A673 (cell line): Measurements from ENCODE around the gene DNASE2B. TPM values are rescaled to one million over a fixed set of nuclear protein-coding genes. Genes with fewer than 3 reads are reported as not detected.

Experiments
- BruUV-seq: library from RNA; stranded (reverse); fragments of 400-500 nt; replicated peaks from 2 replicates; lab custom pipeline; 2021; lab: Mats Ljungman, UMichigan
- CTCF ChIA-PET: fragments of 300-600 bp; sonication (Branson Sonifier 250); formaldehyde crosslinking; loops from one replicate; lab custom pipeline; 2022; ENCODE audit warnings: antibody characterized with exemption; lab: Charles Lee
- POLR2A ChIA-PET: fragments of 300-600 bp; sonication (Branson Sonifier 250); formaldehyde crosslinking; loops from one replicate; lab custom pipeline; 2022; ENCODE audit warnings: antibody characterized with exemption; ENCODE audit not compliant: low non-redundant PET; lab: Charles Lee
- DNase-seq: peaks from one replicate; pipeline ENCODE4 v3.0.0-alpha.2; 2015; ENCODE audit warnings: low spot score
- H3K27ac ChIP-seq: fragments of 200-600 bp; sonication (generic); 2 replicates; pipeline ENCODE4 v1.5.1; 2016; ENCODE audit warnings: mixed run types, low read depth, mild to moderate bottlenecking, mixed read lengths, antibody characterized with exemption, low read length; ENCODE audit not compliant: poor library complexity, severe bottlenecking
- H3K27me3 ChIP-seq: fragments of 200-600 bp; sonication (generic); replicated peaks from 2 replicates; pipeline ENCODE4 v1.6.1; 2017; ENCODE audit warnings: mixed run types, low read depth, mild to moderate bottlenecking, mixed read lengths, antibody characterized with exemption, low read length; ENCODE audit not compliant: insufficient read depth, poor library complexity
- H3K36me3 ChIP-seq: fragments of 200-600 bp; sonication (generic); 2 replicates; pipeline ENCODE4 v1.6.1; 2016; ENCODE audit warnings: mixed run types, mild to moderate bottlenecking, mixed read lengths, antibody characterized with exemption, low read length; ENCODE audit not compliant: insufficient read depth, poor library complexity, severe bottlenecking
- H3K4me1 ChIP-seq: fragments of 200-600 bp; sonication (generic); 2 replicates; pipeline ENCODE4 v1.6.1; 2017; ENCODE audit warnings: mixed run types, mild to moderate bottlenecking, mixed read lengths, antibody characterized with exemption, low read length; ENCODE audit not compliant: insufficient read depth, poor library complexity, severe bottlenecking
- H3K4me3 ChIP-seq: fragments of 200-600 bp; sonication (generic); 2 replicates; pipeline ENCODE4 v1.5.1; 2016; ENCODE audit warnings: low read depth, mixed run types, mild to moderate bottlenecking, mixed read lengths, low read length; ENCODE audit not compliant: poor library complexity, severe bottlenecking
- H3K9me3 ChIP-seq: fragments of 200-600 bp; sonication (generic); 2 replicates; pipeline ENCODE4 v1.6.1; 2016; ENCODE audit warnings: mixed run types, low read depth, mild to moderate bottlenecking, mixed read lengths, antibody characterized with exemption, low read length; ENCODE audit not compliant: poor library complexity, severe bottlenecking
- CTCF ChIP-seq: fragments of 300-800, 200-600 bp; sonication (generic); conservative IDR thresholded peaks from 2 replicates; pipeline ENCODE4 v1.5.1; 2017; ENCODE audit warnings: low read depth, mild to moderate bottlenecking, antibody characterized with exemption, low read length, moderate library complexity, mixed read lengths
- EZH2 ChIP-seq: fragments of 200-600 bp; sonication (generic); IDR thresholded peaks from 2 replicates; pipeline ENCODE4 v1.6.1; 2017; ENCODE audit warnings: borderline replicate concordance, low read depth, mild to moderate bottlenecking, mixed read lengths, antibody characterized with exemption, low read length; ENCODE audit not compliant: poor library complexity, severe bottlenecking
- intact Hi-C: fragments of 100-400 bp; cut with micrococcal nuclease; formaldehyde crosslinking; loops from one replicate; pipeline ENCODE4 v1.10.0; 2022; ENCODE audit not compliant: unreplicated experiment
- total RNA-seq: library from RNA; stranded (reverse); gene quantifications from 2 replicates; pipeline ENCODE4 v1.2.3, GENCODE V29; 2021

The DNASE2B gene
- total RNA-seq, 1 experiment from 2014 or later: not detected

GRCh38 chr1:84363622-84364021, 34.7 kb upstream of the DNASE2B start:
- ChIA-PET POLR2A (no interaction called here), CTCF (no interaction called here)
- Histone ChIP-seq H3K36me3 (no peaks in the 10 kb centered on the region), H3K9me3 (no peaks in the 10 kb centered on the region), H3K27me3 (no peaks in the 10 kb centered on the region), H3K4me3 (no peak overlapping the region), H3K4me1 (peaks cover 6% of the 10 kb centered on the region), H3K27ac (no peak overlapping the region)
- DNase-seq: no peak
- intact Hi-C loops: no loop called here
- BruUV-seq: no TSS peak
- TF ChIP-seq EZH2 (no peak), CTCF (no peak)

DNA sequence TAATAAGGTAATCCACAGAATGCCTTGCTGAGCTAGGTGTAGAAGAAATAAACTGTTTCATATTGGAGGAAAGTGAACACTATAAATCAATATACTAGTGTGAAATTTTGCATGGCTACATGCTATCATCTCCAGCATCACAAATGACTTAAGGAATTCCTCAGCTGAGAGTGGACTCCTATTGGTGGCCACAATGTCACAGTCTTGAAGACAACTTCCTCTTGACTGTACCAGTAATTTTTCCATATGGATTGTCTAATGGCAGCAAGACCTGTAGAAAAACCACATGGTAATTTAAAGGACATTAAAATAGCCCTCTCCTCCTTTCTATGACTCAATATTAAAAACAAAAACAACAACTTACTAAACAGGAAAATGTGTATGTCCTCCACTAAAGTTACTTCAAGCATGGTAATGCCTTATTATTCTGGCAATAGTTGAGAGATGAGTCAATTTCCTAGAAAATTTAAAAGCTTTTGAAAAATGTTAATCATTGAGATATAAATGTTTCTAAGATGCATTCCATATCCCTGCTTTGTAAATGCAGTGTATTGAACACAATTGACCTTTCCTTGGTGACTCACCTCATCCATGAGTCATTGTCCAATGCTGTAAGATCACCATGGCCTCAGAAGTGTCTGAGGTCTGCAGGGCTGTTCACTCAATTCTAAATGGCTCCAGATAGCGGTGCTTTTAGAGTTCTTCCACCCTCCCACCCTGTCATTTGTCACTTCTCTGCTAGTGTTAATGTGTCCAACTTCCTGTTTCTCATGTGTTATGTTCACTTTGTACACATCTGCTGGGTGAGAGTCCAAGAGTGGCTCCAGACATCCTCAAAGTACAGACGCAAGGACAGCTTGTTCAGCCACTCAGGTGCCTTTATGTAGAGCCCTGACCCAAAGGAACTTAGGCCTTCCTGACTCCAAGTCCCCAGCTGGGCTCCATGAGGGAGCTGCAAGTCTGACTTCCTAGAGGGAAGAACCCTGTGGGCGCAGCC, 32.8 kb upstream of the DNASE2B start:
- no peaks in the 10 kb centered on the region for H3K27me3 ChIP-seq
- no peaks in the 10 kb centered on the region for H3K36me3 ChIP-seq
- ChIA-PET CTCF (interaction anchor here (1.4 kb wide), 1 partner anchor 68 kb away, joined by 3 read pairs; no protein-coding TSS in a partner anchor), POLR2A (no interaction called here)
- H3K4me3 ChIP-seq: no peak overlapping the region
- TF ChIP-seq EZH2: no peak
- TF ChIP-seq CTCF: no peak
- H3K27ac ChIP-seq: no peak overlapping the region
- intact Hi-C loops: no loop called here
- H3K9me3 ChIP-seq: no peaks in the 10 kb centered on the region
- peak; percentile 85 for DNase-seq
- no TSS peak for BruUV-seq
- H3K4me1 ChIP-seq: peaks cover 6% of the 10 kb centered on the region

DNA sequence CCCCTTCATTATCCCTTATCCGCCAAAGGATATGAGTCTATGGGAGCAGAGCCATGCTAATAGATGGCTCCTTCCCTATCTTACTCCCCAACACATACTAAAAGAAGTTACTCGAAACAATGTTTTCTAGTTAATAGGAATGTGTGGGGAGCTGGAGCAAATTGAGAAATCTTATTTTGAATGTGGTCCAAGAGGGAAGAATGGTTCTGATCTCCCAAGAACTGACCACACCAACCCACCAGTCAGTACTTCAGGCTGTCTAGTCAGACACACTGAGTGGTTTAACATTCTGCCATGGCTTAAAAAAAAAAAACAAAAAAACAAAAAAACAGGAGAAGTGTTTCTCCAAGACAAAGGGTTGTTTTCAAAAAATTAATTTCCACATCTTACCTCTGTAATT, 31.5 kb upstream of the DNASE2B start:
- POLR2A ChIA-PET: no interaction called here

More for the DNA sequence above, 31.5 kb upstream of the DNASE2B start:
- intact Hi-C loops: no loop called here
- H3K27ac ChIP-seq: no peak overlapping the region
- no peaks in the 10 kb centered on the region for H3K27me3 ChIP-seq
- no peaks in the 10 kb centered on the region for H3K36me3 ChIP-seq
- H3K4me1 ChIP-seq: peaks cover 6% of the 10 kb centered on the region
- no TSS peak for BruUV-seq
- DNase-seq: no peak
- H3K4me3 ChIP-seq: no peak overlapping the region
- H3K9me3 ChIP-seq: no peaks in the 10 kb centered on the region
- CTCF ChIA-PET: no interaction called here
- no peak for TF ChIP-seq EZH2
- TF ChIP-seq CTCF: no peak
